SK-N-SH treated with all-trans-retinoic acid at 6 μM for 48 hours (cell line): ENCODE results near the gene SPAG9.

Source experiments
- ARNTL ChIP-seq: fragments of 450-650 bp; formaldehyde crosslinking; IDR thresholded peaks from 2 replicates; pipeline ENCODE4 v1.5.0; 2020; ENCODE audit warnings: low read depth, mild to moderate bottlenecking, moderate library complexity, borderline replicate concordance
- BACH2 ChIP-seq: fragments of 250-450 bp; sonication (Bioruptor Pico); IDR thresholded peaks from 2 replicates; pipeline ENCODE4 v1.9.0; 2021; ENCODE audit warnings: mild to moderate bottlenecking, borderline replicate concordance
- CSDC2 ChIP-seq: fragments of 250-450 bp; sonication (Bioruptor Pico); IDR thresholded peaks from 2 replicates; pipeline ENCODE4 v1.5.0; 2020; ENCODE audit warnings: mild to moderate bottlenecking, moderate library complexity
- PPARA ChIP-seq: fragments of 250-450 bp; sonication (Bioruptor Pico); IDR thresholded peaks from 2 replicates; pipeline ENCODE4 v1.5.0; 2020; ENCODE audit warnings: mild to moderate bottlenecking, borderline replicate concordance
- RARB ChIP-seq: fragments of 250-450 bp; sonication (Bioruptor Pico); IDR thresholded peaks from 2 replicates; pipeline ENCODE4 v1.8.0; 2021; ENCODE audit warnings: mild to moderate bottlenecking, moderate library complexity
- TOX ChIP-seq: fragments of 250-450 bp; sonication (Bioruptor Pico); IDR thresholded peaks from 2 replicates; pipeline ENCODE4 v1.8.0; 2021; ENCODE audit warnings: mild to moderate bottlenecking, moderate library complexity, borderline replicate concordance
- ZFP3 ChIP-seq: fragments of 250-450 bp; sonication (Bioruptor Pico); IDR thresholded peaks from 2 replicates; pipeline ENCODE4 v1.5.0; 2020; ENCODE audit warnings: mild to moderate bottlenecking, moderate library complexity
- ZNF8 ChIP-seq: fragments of 450-650 bp; formaldehyde crosslinking; IDR thresholded peaks from 2 replicates; pipeline ENCODE4 v1.5.0; 2020; ENCODE audit warnings: mild to moderate bottlenecking, moderate library complexity
- TF ChIP-seq, protein P1 (sequence below): fragments of 250-450 bp; sonication (Bioruptor Pico); IDR thresholded peaks from 2 replicates; pipeline ENCODE4 v1.5.0; 2020; ENCODE audit warnings: mild to moderate bottlenecking, moderate library complexity

DNA sequence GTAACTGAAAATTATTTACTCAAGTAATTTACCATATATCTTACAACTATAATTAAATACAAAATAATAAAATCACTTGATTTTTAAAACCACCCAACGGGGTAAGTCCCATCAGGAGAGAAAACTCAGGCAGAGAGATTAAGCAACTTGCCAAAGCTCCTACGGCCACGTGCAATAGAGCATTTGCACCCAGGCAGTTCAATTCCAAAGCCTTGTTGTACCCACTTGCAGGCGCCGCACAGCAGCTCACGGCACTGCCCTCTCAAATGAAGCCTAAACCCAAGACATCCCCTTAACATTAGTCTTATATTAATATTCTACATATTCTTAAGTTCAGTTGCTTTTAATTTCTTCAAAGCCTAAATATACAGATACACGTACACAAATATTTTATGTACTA is 75.7 kb downstream of the SPAG9 start:
- TF ChIP-seq ZNF8 (CRISPR knock-in tag), result no peak
- TF ChIP-seq ZFP3, result no peak
- TF ChIP-seq ARNTL (CRISPR knock-in tag), result no peak
- no peak for TF ChIP-seq BACH2 (CRISPR knock-in tag)
- TF ChIP-seq TOX (CRISPR knock-in tag), result no peak
- no peak for TF ChIP-seq CSDC2
- TF ChIP-seq, protein P1, sequence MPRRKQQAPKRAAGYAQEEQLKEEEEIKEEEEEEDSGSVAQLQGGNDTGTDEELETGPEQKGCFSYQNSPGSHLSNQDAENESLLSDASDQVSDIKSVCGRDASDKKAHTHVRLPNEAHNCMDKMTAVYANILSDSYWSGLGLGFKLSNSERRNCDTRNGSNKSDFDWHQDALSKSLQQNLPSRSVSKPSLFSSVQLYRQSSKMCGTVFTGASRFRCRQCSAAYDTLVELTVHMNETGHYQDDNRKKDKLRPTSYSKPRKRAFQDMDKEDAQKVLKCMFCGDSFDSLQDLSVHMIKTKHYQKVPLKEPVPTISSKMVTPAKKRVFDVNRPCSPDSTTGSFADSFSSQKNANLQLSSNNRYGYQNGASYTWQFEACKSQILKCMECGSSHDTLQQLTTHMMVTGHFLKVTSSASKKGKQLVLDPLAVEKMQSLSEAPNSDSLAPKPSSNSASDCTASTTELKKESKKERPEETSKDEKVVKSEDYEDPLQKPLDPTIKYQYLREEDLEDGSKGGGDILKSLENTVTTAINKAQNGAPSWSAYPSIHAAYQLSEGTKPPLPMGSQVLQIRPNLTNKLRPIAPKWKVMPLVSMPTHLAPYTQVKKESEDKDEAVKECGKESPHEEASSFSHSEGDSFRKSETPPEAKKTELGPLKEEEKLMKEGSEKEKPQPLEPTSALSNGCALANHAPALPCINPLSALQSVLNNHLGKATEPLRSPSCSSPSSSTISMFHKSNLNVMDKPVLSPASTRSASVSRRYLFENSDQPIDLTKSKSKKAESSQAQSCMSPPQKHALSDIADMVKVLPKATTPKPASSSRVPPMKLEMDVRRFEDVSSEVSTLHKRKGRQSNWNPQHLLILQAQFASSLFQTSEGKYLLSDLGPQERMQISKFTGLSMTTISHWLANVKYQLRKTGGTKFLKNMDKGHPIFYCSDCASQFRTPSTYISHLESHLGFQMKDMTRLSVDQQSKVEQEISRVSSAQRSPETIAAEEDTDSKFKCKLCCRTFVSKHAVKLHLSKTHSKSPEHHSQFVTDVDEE (CRISPR knock-in tag), result no peak
- no peak for TF ChIP-seq RARB (CRISPR knock-in tag)
- TF ChIP-seq PPARA (CRISPR knock-in tag), result no peak
